Heart right ventricle (tissue), 16 donors: ENCODE measurements around the gene TMED5. TPM values are rescaled to one million over a fixed set of nuclear protein-coding genes. Genes with fewer than 3 reads are reported as not detected.
A peak's percentile ranks its signal among the peaks of the same experiment; 100 is the strongest.
"Not testable (repeated sequence)": the region's sequence is repeated elsewhere in the genome, so short reads cannot be mapped to it uniquely, and the experiment has no call there.

ENCODE experiments used
- ATAC-seq, 8 donors: fragments of 200-7000 bp; cut with Tn5 transposase; one replicate each; pipeline ENCODE4 v1.9.1; 2020; ENCODE audit warnings: mild to moderate bottlenecking in 8 of 8, moderate library complexity in 8 of 8, moderate number of reproducible peaks in 1 of 8
- DNase-seq, 2 donors: peaks; one replicate each; pipeline ENCODE4 v3.0.0-alpha.2; 2020
- H3K27ac ChIP-seq, 10 donors: fragments of 200-600 bp; sonication (generic) in 2 of 10; one replicate each; pipeline versions ENCODE4 v1.5.0 to v1.8.0; 2020 to 2022; ENCODE audit warnings: mild to moderate bottlenecking in 3 of 10
- H3K27me3 ChIP-seq, 7 donors: fragments of 200-600 bp; one replicate each; pipeline ENCODE4 v1.8.0; 2021 to 2022; ENCODE audit warnings: mild to moderate bottlenecking in 2 of 7
- H3K36me3 ChIP-seq, 9 donors: fragments of 200-600 bp; sonication (generic) in 1 of 9; one replicate each; pipeline versions ENCODE4 v1.5.0 to v1.8.0; 2020 to 2022; ENCODE audit warnings: mild to moderate bottlenecking in 2 of 9
- H3K4me1 ChIP-seq, 9 donors: fragments of 200-600 bp; sonication (generic) in 1 of 9; one replicate each; pipeline versions ENCODE4 v1.5.0 to v1.8.0; 2020 to 2022; ENCODE audit warnings: mild to moderate bottlenecking in 4 of 9
- H3K4me3 ChIP-seq, 10 donors: fragments of 200-600 bp; sonication (generic) in 2 of 10; one replicate each; pipeline versions ENCODE4 v1.5.0 to v1.8.0; 2020 to 2022; ENCODE audit warnings: mild to moderate bottlenecking in 7 of 10, moderate library complexity in 2 of 10
- H3K9me3 ChIP-seq, 11 donors: fragments of 200-600 bp in 10 of 11; sonication (generic) in 2 of 11; one replicate each; pipeline versions ENCODE4 v1.5.0 to v1.8.0; 2013 to 2022; ENCODE audit warnings: mild to moderate bottlenecking in 2 of 11, control low read depth in 1 of 11, moderate library complexity in 1 of 11
- WGBS, 2 donors: extraction: QIAGEN DNeasy Blood & Tissue Kit; methylation state at CpG; one replicate each; pipeline ENCODE4 v1.1.7; 2013; ENCODE audit warnings: inconsistent platforms in 1 of 2; 5-methylcytosine and 5-hydroxymethylcytosine counted together
- intact Hi-C, 10 donors: fragments of 100-400 bp; cut with DNase I; formaldehyde crosslinking; loops; one replicate each; pipeline versions ENCODE4 v1.11.1 to v1.14.2; 2022
- polyA plus RNA-seq, 2 donors: library from polyadenylated mRNA; stranded (reverse); fragments of 200-250 nt; gene quantifications; one replicate each; pipeline ENCODE4 v1.2.3, GENCODE V29; 2013
- total RNA-seq, 10 donors: library from RNA; stranded (reverse); fragmentation: NEBNext Ultra II Directional in 3 of 10; extraction: Animal tissue kit (Norgen Biotek cat#: 25700) in 3 of 10; gene quantifications; one replicate each; pipeline versions ENCODE4 v1.2.1 to v1.2.4, GENCODE V29; 2021 to 2023
- TF ChIP-seq, protein P1 (sequence below), 9 donors: fragments of 200-600 bp; sonication (generic) in 2 of 9; IDR thresholded peaks; one replicate each; pipeline versions ENCODE4 v1.5.0 to v1.8.0; 2021 to 2022; ENCODE audit warnings: antibody characterized with exemption in 9 of 9, mild to moderate bottlenecking in 5 of 9, moderate library complexity in 1 of 9
- donor health status: Arrhythmogenic right ventricular cardiomyopathy.
- donor health status: ischemic (EF 13 %, LVEDD 7.1; RV severe dilation, severe dysfunction).
- donor health status: healthy with polysubstance abuse.
- donor health status: DM: no; HTN: yes; CAD: no.
- donor health status: DM: no; HTN: no; CAD: no.
- donor health status: ischemic (EF 25% LVEDD 6.9; RV normal size, moderate dysfunction).
- donor health status: ischemic (EF 25% LVEDD 5.7; RV mildly dilated, moderate dysfunction).
- donor health status: healthy.
- donor health status: DM: yes; HTN: yes; CAD: no.
- donor health status: Ischemic cardiomyopathy.
- donor health status: ischemic (EF 35%, LVEDD 5.7; RV mildly dilated, moderate dysfunction).
- donor health status: nonischemic (EF 11% LVEDD 7.7; RV severe dilation, severe dysfunction).
- donor health status: DM: yes; HTN: yes; CAD: no.
- donor health status: PGD.
- donor health status: ischemic (EF 29% LVEDD 5.4; RV normal size, mild dysfunction).
- donor health status: nonischemic (EF 23%, LVEDD 6.1; RV moderate dilation, normal function).

The TMED5 gene
- total and polyA plus RNA-seq, 12 donors = 8.4 to 82.4 (median 38.4) TPM

DNA sequence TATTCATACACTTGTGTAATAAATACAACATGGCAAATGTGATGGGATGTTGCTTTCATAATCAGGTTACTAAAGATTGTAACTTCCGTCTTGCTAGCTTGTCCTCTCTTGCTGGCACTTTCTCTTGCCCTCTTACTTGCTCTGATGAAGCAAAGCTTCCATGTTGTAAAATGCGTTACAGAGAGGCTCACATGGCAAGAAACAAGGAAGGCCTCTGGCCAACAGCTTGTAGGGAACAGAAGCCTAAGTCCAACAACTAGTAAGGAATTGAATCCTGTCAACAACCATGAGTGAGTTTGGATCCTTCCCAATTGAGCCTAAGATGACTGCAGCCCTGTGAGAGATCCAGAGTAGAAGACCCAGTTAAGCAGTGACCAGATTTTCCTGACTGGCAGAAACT lies 15.4 kb downstream of the TMED5 start:
- intact Hi-C loops = no loop called here
- TF ChIP-seq, protein P1, sequence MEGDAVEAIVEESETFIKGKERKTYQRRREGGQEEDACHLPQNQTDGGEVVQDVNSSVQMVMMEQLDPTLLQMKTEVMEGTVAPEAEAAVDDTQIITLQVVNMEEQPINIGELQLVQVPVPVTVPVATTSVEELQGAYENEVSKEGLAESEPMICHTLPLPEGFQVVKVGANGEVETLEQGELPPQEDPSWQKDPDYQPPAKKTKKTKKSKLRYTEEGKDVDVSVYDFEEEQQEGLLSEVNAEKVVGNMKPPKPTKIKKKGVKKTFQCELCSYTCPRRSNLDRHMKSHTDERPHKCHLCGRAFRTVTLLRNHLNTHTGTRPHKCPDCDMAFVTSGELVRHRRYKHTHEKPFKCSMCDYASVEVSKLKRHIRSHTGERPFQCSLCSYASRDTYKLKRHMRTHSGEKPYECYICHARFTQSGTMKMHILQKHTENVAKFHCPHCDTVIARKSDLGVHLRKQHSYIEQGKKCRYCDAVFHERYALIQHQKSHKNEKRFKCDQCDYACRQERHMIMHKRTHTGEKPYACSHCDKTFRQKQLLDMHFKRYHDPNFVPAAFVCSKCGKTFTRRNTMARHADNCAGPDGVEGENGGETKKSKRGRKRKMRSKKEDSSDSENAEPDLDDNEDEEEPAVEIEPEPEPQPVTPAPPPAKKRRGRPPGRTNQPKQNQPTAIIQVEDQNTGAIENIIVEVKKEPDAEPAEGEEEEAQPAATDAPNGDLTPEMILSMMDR (IDR thresholded peaks at IDR 0.05) = no peak

DNA sequence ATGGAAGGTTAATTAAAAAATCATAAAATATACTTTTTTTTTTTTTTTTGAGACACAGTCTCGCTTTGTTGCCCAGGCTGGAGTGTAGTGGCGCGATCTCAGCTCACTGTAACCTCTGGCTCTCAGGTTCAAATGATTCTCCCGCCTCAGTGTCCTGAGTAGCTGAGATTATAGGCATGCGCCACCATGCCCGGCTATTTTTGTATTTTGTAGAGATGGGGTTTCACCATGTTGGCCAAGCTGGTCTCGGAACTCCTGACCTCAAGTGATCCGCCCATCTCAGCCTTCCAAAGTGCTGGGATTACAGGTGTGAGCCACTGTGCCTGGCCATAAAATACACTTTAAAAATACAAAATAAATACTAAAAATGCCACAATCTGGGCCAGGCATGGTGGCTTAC lies 16.9 kb downstream of the TMED5 start:
- WGBS, 2 donors = 96% methylated on average over 8 of the region's 8 CpGs
- H3K27ac ChIP-seq, intact Hi-C loops, H3K4me3 ChIP-seq, ATAC-seq, DNase-seq, H3K27me3 ChIP-seq: not testable (repeated sequence)
- Histone ChIP-seq H3K9me3 (peaks cover 0 to 25% (median 2%) of the 10 kb centered on the region in 11 donors), H3K36me3 (peaks cover 0 to 22% (median 15%) of the 10 kb centered on the region in 9 donors), H3K4me1 (peaks cover 0 to 18% (median 8%) of the 10 kb centered on the region in 9 donors)

More for the DNA sequence above, 15.4 kb downstream of the TMED5 start:
- Histone ChIP-seq H3K36me3 (peaks cover 0 to 7% (median under 1%) of the 10 kb centered on the region in 9 donors), H3K27ac (peak overlapping the region in 2 of 10 donors; percentile 4 to 28), H3K27me3 (no peaks in the 10 kb centered on the region), H3K4me1 (peaks cover 0 to 18% (median 8%) of the 10 kb centered on the region in 9 donors), H3K4me3 (no peak overlapping the region), H3K9me3 (peaks cover 0 to 30% (median 2%) of the 10 kb centered on the region in 11 donors)
- no peak for DNase-seq
- peak in 6 of 8 donors; percentile 22 to 82 (median 54) for ATAC-seq
- WGBS, 2 donors = 42 to 63% methylated on average over 2 of the region's 2 CpGs

DNA sequence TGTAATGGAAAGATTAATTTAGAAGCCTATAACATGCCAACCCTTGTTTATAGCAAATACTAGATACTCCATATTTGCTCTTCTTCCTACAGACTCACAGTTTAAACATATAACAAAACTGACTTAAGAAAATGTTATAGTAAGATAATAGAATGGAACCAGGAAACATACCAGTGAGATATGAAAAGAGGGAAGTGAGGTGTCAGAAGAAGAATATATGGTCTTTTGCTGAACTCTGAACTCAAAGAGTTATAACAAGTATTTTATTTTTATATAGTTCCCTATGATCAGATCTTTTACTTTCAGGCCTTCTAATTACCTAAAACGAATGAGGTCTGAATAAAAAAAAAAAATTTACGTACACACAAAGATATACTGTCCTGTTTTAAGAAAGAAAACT lies 20.9 kb downstream of the TMED5 start:
- no peak for ATAC-seq
- Histone ChIP-seq H3K4me1 (peaks cover 0 to 11% (median 6%) of the 10 kb centered on the region in 9 donors), H3K9me3 (no peaks in the 10 kb centered on the region), H3K36me3 (peaks cover 0 to 62% (median 36%) of the 10 kb centered on the region in 9 donors), H3K4me3 (no peak overlapping the region), H3K27ac (no peak overlapping the region), H3K27me3 (no peaks in the 10 kb centered on the region)
- no peak for DNase-seq
- intact Hi-C loops = no loop called here
- WGBS, 2 donors = 85 to 88% methylated on average over 2 of the region's 2 CpGs
- TF ChIP-seq, protein P1 (IDR thresholded peaks at IDR 0.05) = no peak

DNA sequence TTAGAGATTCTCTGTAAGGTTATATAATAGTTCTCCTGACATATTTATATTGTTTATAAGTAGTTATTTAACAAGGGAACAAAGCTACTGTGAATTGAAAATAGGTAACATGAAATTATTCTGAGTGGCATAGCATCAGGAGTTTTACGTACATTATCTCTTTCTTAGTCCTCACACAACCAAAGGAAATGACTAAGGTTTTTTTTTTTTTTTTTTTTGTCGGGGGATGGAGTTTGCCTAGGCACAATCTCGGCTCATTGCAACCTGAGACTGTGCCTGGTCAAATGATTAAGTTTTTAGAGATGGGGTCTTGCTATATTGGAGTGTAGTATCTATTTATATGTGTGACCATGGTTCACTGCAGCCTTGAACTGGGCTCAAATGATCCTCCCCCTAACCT lies 24.9 kb downstream of the TMED5 start:
- H3K4me3 ChIP-seq = no peak overlapping the region
- peaks cover 0 to 3% (median 0%) of the 10 kb centered on the region in 9 donors for H3K4me1 ChIP-seq
- WGBS, 2 donors = 67 to 71% methylated on average over 3 of the region's 3 CpGs
- ATAC-seq = no peak
- H3K27me3 ChIP-seq = no peaks in the 10 kb centered on the region
- intact Hi-C loops = no loop called here
- H3K27ac ChIP-seq = no peak overlapping the region
- no peak for DNase-seq
- peaks cover 0 to 100% (median 45%) of the 10 kb centered on the region in 9 donors for H3K36me3 ChIP-seq
- no peaks in the 10 kb centered on the region for H3K9me3 ChIP-seq
- TF ChIP-seq, protein P1 (IDR thresholded peaks at IDR 0.05) = no peak

DNA sequence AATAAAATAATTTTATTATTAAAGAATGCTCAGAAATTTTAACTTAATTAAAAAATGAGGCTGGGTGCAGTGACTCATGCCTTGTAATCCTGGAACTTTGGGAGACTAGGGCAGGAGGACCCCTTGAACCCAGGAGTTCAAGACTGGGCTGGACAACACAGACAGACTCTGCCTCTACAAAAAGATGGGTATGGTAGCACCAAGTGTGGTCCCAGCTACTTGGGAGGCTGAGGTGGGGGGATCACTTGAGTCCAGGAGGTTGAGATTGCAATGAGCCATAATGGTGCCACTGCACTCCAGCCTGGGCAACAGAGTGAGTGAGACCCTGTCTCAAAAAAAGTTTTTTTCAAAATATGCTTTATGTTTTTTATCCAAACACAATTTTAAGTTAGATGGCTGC lies 25.3 kb downstream of the TMED5 start:
- H3K4me3 ChIP-seq = no peak overlapping the region
- H3K4me1 ChIP-seq = peaks cover 0 to 3% (median 0%) of the 10 kb centered on the region in 9 donors
- peaks cover 0 to 100% (median 43%) of the 10 kb centered on the region in 9 donors for H3K36me3 ChIP-seq
- DNase-seq (no peak), ATAC-seq (no peak)
- intact Hi-C loops = no loop called here
- H3K27me3 ChIP-seq = no peaks in the 10 kb centered on the region
- no peak overlapping the region for H3K27ac ChIP-seq
- TF ChIP-seq, protein P1 (IDR thresholded peaks at IDR 0.05) = no peak
- no peaks in the 10 kb centered on the region for H3K9me3 ChIP-seq
